K562 (cell line): Measurements from ENCODE around the gene MAP1LC3B2. TPM values are rescaled to one million over a fixed set of nuclear protein-coding genes. Genes with fewer than 3 reads are reported as not detected.
A peak's percentile ranks its signal among the peaks of the same experiment; 100 is the strongest.

ENCODE experiments used
- ATAC-seq: fragments of 200-7000 bp; cut with Tn5 transposase; 3 replicates; pipeline ENCODE4 v1.9.1; 2020; ENCODE audit warnings: moderate library complexity
- BruUV-seq: library from RNA; stranded (reverse); fragments of 400-500 nt; replicated peaks from 2 replicates; lab custom pipeline; 2021; lab: Mats Ljungman, UMichigan
- CTCF ChIA-PET: fragments of 300-600 bp; formaldehyde crosslinking; extraction: SDS; loops from one replicate; lab custom pipeline; 2021; ENCODE audit warnings: low intra/inter-chr PET ratio; lab: Yijun Ruan, JAX
- POLR2A ChIA-PET: fragments of 300-600, 350-650 bp; sonication (Branson Sonifier 250); formaldehyde crosslinking; extraction: SDS; loops from one replicate; lab custom pipeline; 2021; ENCODE audit warnings: antibody characterized with exemption, inconsistent platforms; lab: Yijun Ruan, JAX
- DNase-seq, 4 experiments: peaks; one replicate each; pipeline versions ENCODE4 v3.0.0 to v3.0.0-alpha.2; 2011 to 2018; ENCODE audit warnings: low spot score in 3 of 4, mixed read lengths in 3 of 4; ENCODE audit errors: extremely low read depth in 1 of 4
- FAIRE-seq: peaks from 2 replicates; lab custom pipeline; 2011; peaks lifted over from hg19 to GRCh38; lab: Jason Lieb, UNC
- H2AFZ ChIP-seq: 2 replicates; pipeline ENCODE4 v1.6.0; 2011; ENCODE audit warnings: low read depth, low read length, control low read depth, inconsistent platforms
- H3K27ac ChIP-seq: fragments of 200-600 bp; 3 replicates; pipeline ENCODE4 v1.8.0; 2011; ENCODE audit warnings: low read depth, mild to moderate bottlenecking, control low read depth, inconsistent platforms, low read length, moderate library complexity, mixed read lengths; ENCODE audit errors: extremely low read depth
- H3K27me3 ChIP-seq, 2 experiments: fragments of 300-600 bp in 1 of 2; 2 replicates in 1 of 2; 3 replicates in 1 of 2; pipeline versions ENCODE4 v1.6.0 to v1.8.0; 2011; ENCODE audit warnings: inconsistent platforms in 2 of 2, low read length in 2 of 2, mild to moderate bottlenecking in 1 of 2, mixed read lengths in 1 of 2, moderate library complexity in 1 of 2; ENCODE audit not compliant: control insufficient read depth in 2 of 2, insufficient read depth in 2 of 2
- H3K36me3 ChIP-seq: fragments of 300-600 bp; 3 replicates; pipeline ENCODE4 v1.8.0; 2011; ENCODE audit warnings: mild to moderate bottlenecking, low read length, inconsistent platforms; ENCODE audit not compliant: control insufficient read depth, insufficient read depth
- H3K4me1 ChIP-seq, 2 experiments: fragments of 200-600 bp in 1 of 2; replicated peaks in 1 of 2; 2 replicates in 1 of 2; 3 replicates in 1 of 2; pipeline versions ENCODE4 v1.5.1 to v1.8.0; 2011; ENCODE audit warnings: inconsistent platforms in 2 of 2, low read length in 2 of 2, mild to moderate bottlenecking in 1 of 2, mixed read lengths in 1 of 2, moderate library complexity in 1 of 2; ENCODE audit not compliant: control insufficient read depth in 2 of 2, insufficient read depth in 2 of 2
- H3K4me2 ChIP-seq: 2 replicates; pipeline ENCODE4 v1.6.1; 2011; ENCODE audit warnings: low read length, control low read depth, inconsistent platforms, mixed read lengths; ENCODE audit not compliant: insufficient read depth
- H3K4me3 ChIP-seq: fragments of 200-600 bp; sonication (generic), shearing (Covaris generic); 2 replicates; pipeline ENCODE4 v1.5.1; 2016; ENCODE audit warnings: control low read depth, inconsistent platforms
- H3K79me2 ChIP-seq: fragments of 200-600 bp; 3 replicates; pipeline ENCODE4 v1.8.0; 2011; ENCODE audit warnings: low read length, inconsistent platforms; ENCODE audit not compliant: control insufficient read depth, insufficient read depth
- H3K9ac ChIP-seq, 2 experiments: 2 replicates each; pipeline versions ENCODE4 v1.6.0 to v1.6.1; 2011; ENCODE audit warnings: low read depth in 2 of 2, low read length in 2 of 2, control low read depth in 1 of 2, inconsistent platforms in 1 of 2, mild to moderate bottlenecking in 1 of 2, mixed read lengths in 1 of 2; ENCODE audit not compliant: insufficient read depth in 1 of 2
- H3K9me1 ChIP-seq: one replicate; pipeline ENCODE4 v1.6.0; 2011; ENCODE audit warnings: inconsistent platforms, mild to moderate bottlenecking, low read length, moderate library complexity; ENCODE audit not compliant: control insufficient read depth, insufficient read depth
- H3K9me3 ChIP-seq: replicated peaks from 2 replicates; pipeline ENCODE4 v1.5.1; 2011; ENCODE audit warnings: low read depth, low read length, inconsistent platforms; ENCODE audit not compliant: control insufficient read depth, insufficient read depth
- H4K20me1 ChIP-seq: replicated peaks from 2 replicates; pipeline ENCODE4 v1.6.1; 2011; ENCODE audit warnings: low read length, inconsistent platforms, mixed read lengths; ENCODE audit not compliant: control insufficient read depth, insufficient read depth
- ATF2 ChIP-seq: sonication (generic); formaldehyde crosslinking; IDR thresholded peaks from 2 replicates; pipeline ENCODE4 v1.8.1; 2022; ENCODE audit warnings: missing genetic modification reagents
- ESRRA ChIP-seq: fragments of 450-650 bp; IDR thresholded peaks from 2 replicates; pipeline ENCODE4 v1.6.1; 2014; ENCODE audit warnings: low read depth, mild to moderate bottlenecking, moderate library complexity, borderline replicate concordance
- ESRRB ChIP-seq: fragments of 250-450 bp; sonication (Bioruptor Pico); IDR thresholded peaks from 2 replicates; pipeline ENCODE4 v1.5.0; 2020; ENCODE audit warnings: mild to moderate bottlenecking, moderate library complexity, borderline replicate concordance
- ETV1 ChIP-seq: fragments of 450-650 bp; conservative IDR thresholded peaks from 2 replicates; pipeline ENCODE4 v1.6.1; 2016; ENCODE audit warnings: missing genetic modification characterization, control low read depth, low read depth, missing compliant biosample characterization
- HNRNPUL1 ChIP-seq: fragments of 200-400 bp; formaldehyde crosslinking; IDR thresholded peaks from 2 replicates; pipeline ENCODE4 v1.6.1; 2017; ENCODE audit warnings: low read length
- HOMEZ ChIP-seq: fragments of 250-450 bp; sonication (Bioruptor Pico); IDR thresholded peaks from 2 replicates; pipeline ENCODE4 v1.4.0; 2020; ENCODE audit warnings: mild to moderate bottlenecking, moderate library complexity
- SMAD4 ChIP-seq: fragments of 250-450 bp; sonication (Bioruptor Pico); conservative IDR thresholded peaks from 2 replicates; pipeline ENCODE4 v1.8.0; 2021; ENCODE audit warnings: inconsistent platforms, mild to moderate bottlenecking, moderate library complexity
- SMARCB1 ChIP-seq: IDR thresholded peaks from 2 replicates; pipeline ENCODE4 v1.6.1; 2011; ENCODE audit warnings: improper control_type of control experiment, low read depth; ENCODE audit not compliant: insufficient read length
- THRA ChIP-seq: fragments of 450-650 bp; IDR thresholded peaks from 2 replicates; pipeline ENCODE4 v1.6.1; 2017; ENCODE audit warnings: mild to moderate bottlenecking, moderate library complexity
- YBX1 ChIP-seq: fragments of 450-650 bp; IDR thresholded peaks from 2 replicates; pipeline ENCODE4 v1.7.1; 2016; ENCODE audit warnings: mild to moderate bottlenecking
- ZBTB43 ChIP-seq: sonication (generic); formaldehyde crosslinking; IDR thresholded peaks from 2 replicates; pipeline ENCODE4 v1.8.0; 2023; ENCODE audit warnings: mild to moderate bottlenecking, missing genetic modification reagents
- ZNF143 ChIP-seq: sonication (generic); formaldehyde crosslinking; IDR thresholded peaks from 2 replicates; pipeline ENCODE4 v1.9.0; 2022; ENCODE audit warnings: mild to moderate bottlenecking, missing genetic modification reagents
- ZNF165 ChIP-seq: fragments of 250-450 bp; sonication (Bioruptor Pico); IDR thresholded peaks from 2 replicates; pipeline ENCODE4 v1.4.0; 2020; ENCODE audit warnings: borderline replicate concordance
- ZNF347 ChIP-seq: fragments of 450-650 bp; formaldehyde crosslinking; IDR thresholded peaks from 2 replicates; pipeline ENCODE4 v1.4.0; 2020; ENCODE audit warnings: low read depth, mild to moderate bottlenecking, moderate library complexity
- ZNF354B ChIP-seq: fragments of 250-450 bp; sonication (Bioruptor Pico); IDR thresholded peaks from 2 replicates; pipeline ENCODE4 v1.4.0; 2020
- ZNF41 ChIP-seq: fragments of 250-450 bp; sonication (Bioruptor Pico); conservative IDR thresholded peaks from 2 replicates; pipeline ENCODE4 v1.4.0; 2020; ENCODE audit warnings: mild to moderate bottlenecking
- ZNF583 ChIP-seq: fragments of 250-450 bp; sonication (Bioruptor Pico); IDR thresholded peaks from 2 replicates; pipeline ENCODE4 v1.4.0; 2020
- WGBS: fragments of 100-300 bp; shearing (Covaris generic); methylation state at CpG from one replicate; pipeline ENCODE4 v1.1.6; 2016; ENCODE audit warnings: low coverage, mixed read lengths; ENCODE audit not compliant: insufficient coverage; ENCODE audit errors: missing lambda C conversion rate; 5-methylcytosine and 5-hydroxymethylcytosine counted together
- in situ Hi-C: fragments of 300-500 bp; cut with MboI; formaldehyde crosslinking; loops from 4 replicates; pipeline ENCODE4 v1.15.0; 2018; ENCODE audit warnings: inconsistent platforms, mixed read lengths
- intact Hi-C: fragments of 100-400 bp; cut with micrococcal nuclease; formaldehyde crosslinking; loops from 2 replicates; pipeline ENCODE4 v1.14.2; 2022
- polyA plus RNA-seq, 8 experiments: library from polyadenylated mRNA; depleted of rRNA in 4 of 8; stranded (reverse) in 5 of 8; unstranded in 3 of 8; fragments of >200 nt; fragmentation: Nextera tagmentation in 2 of 8; fragmentation: Illumina TruSeq in 1 of 8; extraction: Ambion mirVana in 2 of 8; extraction: Trizol in 1 of 8; gene quantifications; 2 replicates each; pipeline versions ENCODE4 v1.2.1 to v1.2.3, GENCODE V29; 2011 to 2014; ENCODE audit warnings: inconsistent platforms in 1 of 8, missing spikeins in 1 of 8
- total RNA-seq, 7 experiments: library from RNA; depleted of rRNA in 6 of 7; stranded (reverse); fragments of >200 nt in 6 of 7; fragmentation: Illumina TruSeq in 2 of 7; extraction: Trizol in 2 of 7; gene quantifications; 2 replicates each; pipeline versions ENCODE4 v1.2.1 to v1.2.3, GENCODE V29; 2011 to 2021; ENCODE audit warnings: low replicate concordance in 1 of 7
- TF ChIP-seq, protein P1 (sequence below): fragments of 250-450 bp; sonication (Bioruptor Pico); IDR thresholded peaks from 2 replicates; pipeline ENCODE4 v1.5.0; 2021

Gene MAP1LC3B2
- total and polyA plus RNA-seq, 9 of the 15 experiments (the other 6 are each of a cell fraction or from before 2014, with no cell fraction given), result 0.53 to 2.8 (median 0.76) TPM; not detected in 2

GRCh38 chr12:116544656-116545055 is 14.5 kb upstream of the MAP1LC3B2 start:
- no peak for DNase-seq
- no peaks in the 10 kb centered on the region for H3K9me3 ChIP-seq
- no peaks in the 10 kb centered on the region for H3K9me1 ChIP-seq
- ATAC-seq, result no peak
- FAIRE-seq, result no peak
- ChIA-PET CTCF (no interaction called here), POLR2A (interaction anchor here (5.8 kb wide), 1 partner anchor 14 kb away, joined by 40 read pairs; the partner anchor contains the start of gene MAP1LC3B2)
- 63% methylated on average over 5 of the region's 5 CpGs for WGBS
- BruUV-seq, result no TSS peak
- peaks cover 29 to 41% of the 10 kb centered on the region in 2 experiments for H3K4me1 ChIP-seq
- H4K20me1 ChIP-seq, result no peaks in the 10 kb centered on the region
- 0 out of 2 replicates have a peak overlapping the region, but pooled peaks have one; percentile 9 for H2AFZ ChIP-seq
- H3K79me2 ChIP-seq, result no peaks in the 10 kb centered on the region
- no peaks in the 10 kb centered on the region for H3K36me3 ChIP-seq
- H3K27me3 ChIP-seq, result no peaks in the 10 kb centered on the region
- no peak overlapping the region for H3K9ac ChIP-seq
- H3K4me3 ChIP-seq, result no peak overlapping the region
- no peak overlapping the region for H3K4me2 ChIP-seq
- intact Hi-C loops, result no loop called here
- no peak overlapping the region for H3K27ac ChIP-seq
- in situ Hi-C loops, result no loop called here
- TF ChIP-seq ZNF583 (CRISPR knock-in tag) (no peak), ZNF165 (CRISPR knock-in tag) (no peak), ESRRA (no peak), ETV1 (tag) (no peak), HNRNPUL1 (no peak), SMAD4 (no peak), ESRRB (CRISPR knock-in tag) (no peak), ZNF41 (CRISPR knock-in tag) (no peak), ZNF347 (CRISPR knock-in tag) (no peak), ATF2 (CRISPR knock-in tag) (no peak), HOMEZ (CRISPR knock-in tag) (no peak), THRA (no peak), YBX1 (no peak), ZNF143 (no peak), ZBTB43 (CRISPR knock-in tag) (no peak), SMARCB1 (no peak), ZNF354B (CRISPR knock-in tag) (no peak)
- TF ChIP-seq, protein P1, sequence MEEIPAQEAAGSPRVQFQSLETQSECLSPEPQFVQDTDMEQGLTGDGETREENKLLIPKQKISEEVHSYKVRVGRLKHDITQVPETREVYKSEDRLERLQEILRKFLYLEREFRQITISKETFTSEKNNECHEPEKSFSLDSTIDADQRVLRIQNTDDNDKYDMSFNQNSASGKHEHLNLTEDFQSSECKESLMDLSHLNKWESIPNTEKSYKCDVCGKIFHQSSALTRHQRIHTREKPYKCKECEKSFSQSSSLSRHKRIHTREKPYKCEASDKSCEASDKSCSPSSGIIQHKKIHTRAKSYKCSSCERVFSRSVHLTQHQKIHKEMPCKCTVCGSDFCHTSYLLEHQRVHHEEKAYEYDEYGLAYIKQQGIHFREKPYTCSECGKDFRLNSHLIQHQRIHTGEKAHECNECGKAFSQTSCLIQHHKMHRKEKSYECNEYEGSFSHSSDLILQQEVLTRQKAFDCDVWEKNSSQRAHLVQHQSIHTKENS (CRISPR knock-in tag), result no peak
